PC-3 (cell line): ENCODE measurements around the gene FLT1.

Experiments used
- CTCF ChIP-seq: fragments of 300-600 bp; sonication (generic); conservative IDR thresholded peaks from 2 replicates; pipeline ENCODE4 v1.5.1; 2017; ENCODE audit warnings: antibody characterized with exemption, low read depth, mild to moderate bottlenecking, low read length
- EZH2 ChIP-seq: fragments of 300-600 bp; sonication (generic); IDR thresholded peaks from one replicate; pipeline ENCODE4 v1.6.1; 2017; ENCODE audit warnings: antibody characterized with exemption, mild to moderate bottlenecking, low read length; ENCODE audit not compliant: unreplicated experiment
- EZH2phosphoT487 ChIP-seq: fragments of 300-600 bp; sonication (generic); IDR thresholded peaks from 2 replicates; pipeline ENCODE4 v1.6.1; 2018; ENCODE audit warnings: mild to moderate bottlenecking, antibody characterized with exemption, low read length, borderline replicate concordance

DNA sequence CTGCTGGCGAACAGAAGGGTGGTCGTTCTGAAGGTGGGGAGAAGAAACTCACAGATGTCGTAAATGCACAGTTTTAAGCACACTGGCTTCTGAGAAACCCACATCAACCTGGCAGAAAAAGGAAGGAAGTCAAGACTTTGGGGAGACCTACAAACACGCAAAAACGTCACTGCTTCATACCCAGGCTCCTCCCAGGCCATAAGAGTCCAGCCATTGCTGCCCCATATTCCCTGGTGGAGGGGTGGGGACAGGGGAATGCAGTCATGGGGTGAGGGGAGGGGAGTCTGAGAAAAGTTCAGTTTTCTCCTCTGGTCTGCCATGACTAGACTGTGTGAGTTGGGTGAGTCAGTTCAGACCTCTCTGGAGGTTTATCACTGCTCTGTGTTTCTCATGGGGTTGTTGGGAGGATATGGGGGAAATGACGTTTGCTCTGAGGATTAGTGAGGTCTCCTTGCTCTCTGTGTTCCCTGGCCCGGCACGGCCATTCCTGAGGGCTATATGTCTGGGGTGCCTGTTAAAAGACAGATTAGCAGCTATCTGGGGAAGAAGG, 139.0 kb downstream of the FLT1 start:
- TF ChIP-seq CTCF (no peak), EZH2 (no peak), EZH2phosphoT487 (no peak)
